HUES6 (cell line): Measurements from ENCODE around the gene SUGT1.

Source experiments
- H3K27ac ChIP-seq: 2 replicates; pipeline ENCODE4 v1.7.0; 2013; ENCODE audit warnings: low read depth, mild to moderate bottlenecking, low read length, inconsistent platforms
- H3K27me3 ChIP-seq: 2 replicates; pipeline ENCODE4 v1.6.1; 2013; ENCODE audit warnings: low read length; ENCODE audit not compliant: control insufficient read depth, insufficient read depth
- H3K36me3 ChIP-seq: 2 replicates; pipeline ENCODE4 v1.6.1; 2013; ENCODE audit warnings: low read length; ENCODE audit not compliant: control insufficient read depth, insufficient read depth
- H3K4me1 ChIP-seq: 2 replicates; pipeline ENCODE4 v1.6.1; 2013; ENCODE audit warnings: low read length; ENCODE audit not compliant: control insufficient read depth, insufficient read depth
- H3K4me3 ChIP-seq: 2 replicates; pipeline ENCODE4 v1.5.1; 2013; ENCODE audit warnings: low read depth, low read length
- H3K9ac ChIP-seq: one replicate; pipeline ENCODE4 v1.6.1; 2013; ENCODE audit warnings: mild to moderate bottlenecking, low read length
- H3K9me3 ChIP-seq: 2 replicates; pipeline ENCODE4 v1.6.1; 2013; ENCODE audit warnings: low read depth, low read length; ENCODE audit not compliant: control insufficient read depth, insufficient read depth

SUGT1 gene

DNA sequence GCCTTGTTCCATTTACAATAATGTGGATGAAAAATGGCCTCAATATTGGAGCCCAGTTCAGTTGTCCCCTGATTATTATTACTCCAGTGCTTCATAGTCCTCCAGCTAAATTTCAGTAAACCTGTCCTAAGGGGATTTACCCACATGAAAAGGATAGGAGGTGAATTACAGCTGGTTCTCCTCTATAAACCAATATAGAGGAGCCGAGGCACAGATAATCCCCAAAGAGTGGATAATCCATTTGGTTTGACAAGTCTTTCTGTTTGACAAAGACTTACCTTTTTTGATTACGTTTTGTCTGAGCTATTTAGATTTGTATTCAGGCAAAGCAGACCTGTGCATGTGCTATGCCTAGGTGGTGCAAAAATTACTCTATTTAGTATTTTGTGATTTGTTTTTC lies 84.3 kb downstream of the SUGT1 start:
- peaks cover 20% of the 10 kb centered on the region for H3K36me3 ChIP-seq
- peak overlapping the region; percentile 54; the same call in 1 of the 2 replicates for H3K27ac ChIP-seq
- peaks cover 50% of the 10 kb centered on the region for H3K4me1 ChIP-seq
- no peaks in the 10 kb centered on the region for H3K9me3 ChIP-seq
- H3K9ac ChIP-seq: peak overlapping the region; percentile 30
- H3K27me3 ChIP-seq: peaks cover 19% of the 10 kb centered on the region; the same call in 1 of the 2 replicates
- H3K4me3 ChIP-seq: peak overlapping the region; percentile 94; the same call in 1 of the 2 replicates

- Histone ChIP-seq H3K36me3 (peaks cover 14% of the 10 kb centered on the region), H3K4me1 (peaks cover 50% of the 10 kb centered on the region), H3K9me3 (no peaks in the 10 kb centered on the region; the same call in 1 of the 2 replicates), H3K9ac (no peak overlapping the region), H3K4me3 (peak overlapping the region; percentile 94), H3K27ac (peak overlapping the region; percentile 54), H3K27me3 (peaks cover 19% of the 10 kb centered on the region; the same call in 1 of the 2 replicates)
Measured at GRCh38 chr13:52737451-52737850, 84.8 kb downstream of the SUGT1 start.

DNA sequence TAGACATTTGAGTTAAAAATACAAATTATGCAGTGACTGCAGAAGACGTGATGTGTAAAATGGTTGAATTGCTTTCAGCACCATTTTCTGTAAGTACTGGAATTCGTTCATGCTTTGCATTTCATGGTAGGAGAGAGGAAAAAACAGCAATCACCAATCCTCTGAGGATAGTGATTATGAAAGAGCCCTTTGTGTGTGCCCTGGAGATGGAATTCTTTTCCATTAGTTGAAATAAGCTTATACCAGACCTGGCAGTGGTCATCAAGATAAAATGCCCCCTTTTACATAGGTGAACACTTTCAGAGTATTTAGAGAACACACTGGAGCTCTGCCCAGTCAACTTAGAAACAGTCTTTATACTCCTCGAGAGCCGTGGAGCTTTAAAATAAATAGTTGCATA lies 85.3 kb downstream of the SUGT1 start:
- Histone ChIP-seq H3K27me3 (peaks cover 19% of the 10 kb centered on the region; the same call in 1 of the 2 replicates), H3K4me3 (peak overlapping the region; percentile 94), H3K27ac (peak overlapping the region; percentile 54), H3K4me1 (peaks cover 50% of the 10 kb centered on the region), H3K36me3 (peaks cover 11% of the 10 kb centered on the region), H3K9me3 (no peaks in the 10 kb centered on the region; the same call in 1 of the 2 replicates), H3K9ac (peak overlapping the region; percentile 78)

- Histone ChIP-seq H3K4me3 (peak overlapping the region; percentile 94), H3K27me3 (peaks cover 19% of the 10 kb centered on the region; the same call in 1 of the 2 replicates), H3K4me1 (peaks cover 50% of the 10 kb centered on the region), H3K9ac (peak overlapping the region; percentile 78), H3K27ac (peak overlapping the region; percentile 54), H3K36me3 (peaks cover 6% of the 10 kb centered on the region), H3K9me3 (peaks cover 3% of the 10 kb centered on the region; the same call in 1 of the 2 replicates)
Measured at GRCh38 chr13:52738719-52739467, 86.3 kb downstream of the SUGT1 start.

GRCh38 chr13:52739468-52740071 lies 86.9 kb downstream of the SUGT1 start, which contains the start of gene CNMD:
CNMD (minus strand) TSS chr13:52739820; CDS start chr13:52739701, 119 bp downstream.
- Histone ChIP-seq H3K27me3 (peaks cover 19% of the 10 kb centered on the region; the same call in 1 of the 2 replicates), H3K9ac (peak within 1 kb of the TSS; percentile 78), H3K4me3 (peak within 1 kb of the TSS; percentile 94)

GRCh38 chr13:52743569-52743968 lies 90.9 kb downstream of the SUGT1 start:
- peaks cover 18% of the 10 kb centered on the region for H3K4me1 ChIP-seq

More at GRCh38 chr13:52739468-52740071, 86.9 kb downstream of the SUGT1 start, which contains the start of gene CNMD:
- peaks cover 5% of the 10 kb centered on the region; the same call in 1 of the 2 replicates for H3K36me3 ChIP-seq
- H3K9me3 ChIP-seq: peaks cover 3% of the 10 kb centered on the region; the same call in 1 of the 2 replicates
- H3K4me1 ChIP-seq: peaks cover 50% of the 10 kb centered on the region
- H3K27ac ChIP-seq: peak within 1 kb of the TSS; percentile 54

GRCh38 chr13:52743988-52744387 lies 91.4 kb downstream of the SUGT1 start:
- H3K27ac ChIP-seq: no peak overlapping the region
- no peak overlapping the region for H3K9ac ChIP-seq
- no peaks in the 10 kb centered on the region for H3K36me3 ChIP-seq
- H3K4me3 ChIP-seq: no peak overlapping the region
- peaks cover 17% of the 10 kb centered on the region for H3K4me1 ChIP-seq
- peaks cover 3% of the 10 kb centered on the region; the same call in 1 of the 2 replicates for H3K9me3 ChIP-seq
- peaks cover 17% of the 10 kb centered on the region; the same call in 1 of the 2 replicates for H3K27me3 ChIP-seq

More at GRCh38 chr13:52743569-52743968, 90.9 kb downstream of the SUGT1 start:
- Histone ChIP-seq H3K27me3 (peaks cover 18% of the 10 kb centered on the region; the same call in 1 of the 2 replicates), H3K9me3 (peaks cover 3% of the 10 kb centered on the region; the same call in 1 of the 2 replicates), H3K27ac (no peak overlapping the region), H3K9ac (no peak overlapping the region), H3K4me3 (no peak overlapping the region), H3K36me3 (no peaks in the 10 kb centered on the region)

DNA sequence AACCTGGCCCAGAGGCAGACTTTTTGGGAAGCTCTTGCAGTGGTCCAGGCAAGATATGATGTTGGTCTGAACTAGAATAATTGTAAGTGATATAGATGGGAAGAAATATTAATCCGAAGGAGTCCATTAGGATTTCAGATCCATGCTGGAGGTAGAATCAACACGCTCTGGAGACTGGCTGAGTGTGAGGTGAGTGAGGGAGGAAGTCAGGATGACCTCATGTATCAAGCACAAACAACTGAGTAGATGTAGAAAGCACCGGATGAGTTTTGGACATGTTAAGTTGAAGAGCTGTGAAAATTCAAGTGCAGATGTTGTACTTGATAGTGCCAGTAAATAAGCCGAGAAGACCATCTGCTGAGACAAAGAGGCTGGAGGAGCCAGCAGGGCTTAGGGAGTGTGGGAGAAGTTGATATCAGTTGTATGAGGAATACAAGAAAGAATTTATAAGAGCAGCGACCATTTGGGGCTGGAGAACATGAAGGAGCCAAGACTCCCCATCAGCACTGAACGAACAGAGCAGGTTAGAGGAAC lies 92.3 kb downstream of the SUGT1 start:
- H3K27ac ChIP-seq: no peak overlapping the region
- H3K4me1 ChIP-seq: peaks cover 8% of the 10 kb centered on the region
- peaks cover 8% of the 10 kb centered on the region; the same call in 1 of the 2 replicates for H3K27me3 ChIP-seq

GRCh38 chr13:52746141-52746540 lies 93.5 kb downstream of the SUGT1 start:
- no peak overlapping the region for H3K9ac ChIP-seq
- H3K36me3 ChIP-seq: no peaks in the 10 kb centered on the region
- no peaks in the 10 kb centered on the region for H3K27me3 ChIP-seq
- H3K9me3 ChIP-seq: peaks cover 6% of the 10 kb centered on the region; the same call in 1 of the 2 replicates
- 0 out of 2 replicates have a peak, but pooled peaks cover 6% of the 10 kb centered on the region for H3K4me1 ChIP-seq
- no peak overlapping the region for H3K4me3 ChIP-seq
- H3K27ac ChIP-seq: no peak overlapping the region

More for the DNA sequence above, 92.3 kb downstream of the SUGT1 start:
- Histone ChIP-seq H3K9me3 (peaks cover 3% of the 10 kb centered on the region; the same call in 1 of the 2 replicates), H3K36me3 (no peaks in the 10 kb centered on the region), H3K9ac (no peak overlapping the region), H3K4me3 (no peak overlapping the region)

GRCh38 chr13:52749419-52749818 lies 96.8 kb downstream of the SUGT1 start:
- Histone ChIP-seq H3K27ac (no peak overlapping the region), H3K36me3 (no peaks in the 10 kb centered on the region), H3K9me3 (0 out of 2 replicates have a peak, but pooled peaks cover 3% of the 10 kb centered on the region), H3K27me3 (no peaks in the 10 kb centered on the region), H3K9ac (no peak overlapping the region), H3K4me3 (no peak overlapping the region), H3K4me1 (0 out of 2 replicates have a peak, but pooled peaks cover 6% of the 10 kb centered on the region)
